Measurements from ENCODE around the gene FANCD2.
"Not testable (repeated sequence)": the region's sequence is repeated elsewhere in the genome, so short reads cannot be mapped to it uniquely, and the experiment has no call there.

The FANCD2 gene

GRCh38 chr3:10115326-10116137 lies 89.3 kb downstream of the FANCD2 start, which contains the start of gene BRK1:
TSS of gene BRK1 (plus strand) at chr3:10115675. CDS start at chr3:10115702, 27 bp downstream.
- DNase-seq: peak; percentile 87

DNA sequence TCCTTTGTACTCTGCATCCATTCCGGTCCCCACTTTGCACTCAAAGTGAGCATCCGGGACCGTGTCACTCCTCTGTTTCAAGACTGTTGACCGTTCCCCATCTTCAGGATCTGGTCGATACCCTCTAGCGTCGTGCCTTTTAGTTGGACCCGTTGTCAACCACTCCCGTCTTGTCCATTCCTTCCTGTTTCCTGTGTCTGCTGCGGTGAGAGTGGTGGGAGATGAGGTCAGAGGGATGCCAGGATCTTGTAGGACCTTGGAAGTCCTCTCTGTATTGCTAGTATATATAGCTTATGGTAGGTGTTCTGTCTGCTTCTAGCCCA lies 89.9 kb downstream of the FANCD2 start:
- no peak for DNase-seq

GRCh38 chr3:10116928-10117327 lies 90.7 kb downstream of the FANCD2 start:
- no peak for DNase-seq

GRCh38 chr3:10119376-10119775 lies 93.1 kb downstream of the FANCD2 start:
- no peak for DNase-seq

DNA sequence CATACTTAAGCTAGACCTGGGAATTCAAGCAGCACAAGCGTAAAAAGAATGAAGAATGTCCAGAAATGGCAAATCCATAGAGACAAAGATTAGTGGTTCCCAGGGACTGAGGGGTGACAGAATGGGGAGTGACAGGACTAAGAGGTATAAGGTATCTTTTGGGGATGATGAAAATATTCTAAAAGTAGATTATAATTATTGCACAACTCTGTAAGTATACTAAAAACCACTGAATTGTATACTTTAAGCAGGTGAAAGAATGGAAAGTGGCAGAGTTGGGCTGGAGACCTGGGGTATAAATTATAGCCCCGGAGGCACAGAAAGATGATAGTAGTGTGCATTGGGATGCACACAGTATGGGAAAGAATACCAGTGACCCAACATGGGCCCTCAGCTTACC lies 94.8 kb downstream of the FANCD2 start:
- no peak for DNase-seq

DNA sequence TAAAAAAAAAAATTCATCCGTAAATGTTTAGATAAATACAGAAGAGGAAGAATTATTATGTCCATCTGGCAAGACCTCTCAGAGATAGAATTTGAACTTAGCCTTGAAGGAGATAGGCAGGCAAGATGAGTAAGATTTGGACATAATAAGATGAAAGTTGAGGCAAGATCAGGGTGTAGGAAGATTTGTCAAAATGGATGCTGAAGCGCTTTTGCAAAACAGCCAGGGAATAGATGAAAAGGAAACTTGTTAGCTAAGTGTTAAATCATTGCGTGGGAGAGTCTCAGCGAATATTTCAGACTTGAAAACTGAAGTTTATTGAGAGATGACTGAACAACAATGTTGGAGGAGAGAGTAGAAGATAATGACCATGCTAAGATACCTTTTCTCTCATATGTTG lies 96.5 kb downstream of the FANCD2 start:
- no peak for DNase-seq

DNA sequence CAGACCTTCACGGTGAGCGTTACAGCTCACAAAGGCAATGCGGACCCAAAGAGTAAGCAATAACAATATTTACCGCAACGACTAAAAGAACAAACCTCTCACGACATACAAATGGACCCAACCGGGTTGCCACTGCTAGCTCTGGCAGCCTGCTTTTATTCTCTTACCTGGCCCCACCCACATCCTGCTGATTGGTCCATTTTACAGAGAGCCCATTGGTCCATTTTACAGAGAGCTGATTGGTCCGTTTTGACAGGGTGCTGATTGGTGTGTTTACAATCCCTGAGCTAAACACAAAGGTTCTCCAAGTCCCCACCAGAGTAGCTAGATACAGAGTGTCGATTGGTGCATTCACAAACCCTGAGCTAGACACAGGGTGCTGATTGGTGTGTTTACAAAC lies 109.6 kb downstream of the FANCD2 start:
- DNase-seq: not testable (repeated sequence)

GRCh38 chr3:10136426-10137005 lies 110.3 kb downstream of the FANCD2 start:
- DNase-seq: no peak

- no peak for DNase-seq
Measured at GRCh38 chr3:10137178-10137577, 110.9 kb downstream of the FANCD2 start.

DNA sequence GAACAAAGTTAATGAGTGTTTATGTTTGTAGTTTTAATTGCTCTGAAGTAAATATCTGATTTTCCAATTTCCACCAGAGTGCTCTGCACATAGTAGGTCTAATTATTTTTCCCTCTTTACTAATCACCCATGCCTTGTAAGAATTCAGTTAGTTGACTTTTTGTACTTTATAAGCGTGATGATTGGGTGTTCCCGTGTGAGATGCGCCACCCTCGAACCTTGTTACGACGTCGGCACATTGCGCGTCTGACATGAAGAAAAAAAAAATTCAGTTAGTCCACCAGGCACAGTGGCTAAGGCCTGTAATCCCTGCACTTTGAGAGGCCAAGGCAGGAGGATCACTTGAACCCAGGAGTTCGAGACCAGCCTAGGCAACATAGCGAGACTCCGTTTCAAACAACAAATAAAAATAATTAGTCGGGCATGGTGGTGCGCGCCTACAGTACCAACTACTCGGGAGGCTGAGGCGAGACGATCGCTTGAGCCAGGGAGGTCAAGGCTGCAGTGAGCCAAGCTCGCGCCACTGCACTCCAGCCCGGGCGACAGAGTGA lies 114.8 kb downstream of the FANCD2 start:
- no peak for DNase-seq

GRCh38 chr3:10142707-10143560 lies 116.7 kb downstream of the FANCD2 start:
- no peak for DNase-seq

DNA sequence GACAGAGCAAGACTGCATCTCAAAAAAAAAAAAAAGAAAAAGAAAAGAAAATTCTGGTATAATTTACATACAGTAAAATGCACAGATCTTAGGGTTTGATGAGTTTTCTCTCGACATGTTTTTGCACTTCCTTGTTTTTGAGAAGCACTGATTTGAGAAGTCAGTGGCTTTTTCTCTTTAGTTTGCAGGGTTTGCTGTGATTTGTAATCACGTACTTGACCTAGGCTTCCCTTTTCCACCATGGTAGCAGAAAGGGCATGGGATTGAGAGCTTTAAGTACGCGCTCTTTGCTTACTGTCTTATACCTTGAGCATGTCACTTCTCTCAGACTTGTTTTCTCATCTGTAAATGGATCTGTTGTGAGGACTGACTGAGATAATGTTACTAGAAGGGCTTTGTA lies 119.4 kb downstream of the FANCD2 start:
- DNase-seq: no peak

DNA sequence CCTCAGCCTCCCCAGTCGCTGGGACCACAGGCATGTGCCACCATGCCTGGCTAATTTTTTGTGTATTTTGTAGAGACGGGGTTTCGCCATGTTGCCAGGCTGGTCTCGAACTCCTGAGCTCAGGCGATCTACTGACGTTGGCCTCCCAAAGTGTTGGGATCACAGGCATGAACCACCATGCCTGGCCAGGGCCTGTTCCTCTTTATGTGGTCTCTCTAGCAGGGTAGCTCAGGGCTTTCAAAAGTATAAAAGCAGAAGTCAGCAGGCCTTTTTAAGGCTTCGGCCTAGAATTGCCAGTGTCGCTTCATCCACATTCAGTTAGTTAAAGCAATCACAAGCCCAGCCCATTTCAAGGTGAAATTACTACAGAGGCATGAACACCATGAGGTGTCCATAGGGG lies 123.0 kb downstream of the FANCD2 start:
- no peak for DNase-seq

- no peak for DNase-seq
Measured at GRCh38 chr3:10150987-10151386, 124.8 kb downstream of the FANCD2 start.

Measured in NCI-H1105 (cell line).